ENCODE measurements around the gene A2M. TPM values are rescaled to one million over a fixed set of nuclear protein-coding genes. Genes with fewer than 3 reads are reported as not detected.

A2M gene
- 100 to 1,000 TPM in 2 of 4 donors, 10 to 100 TPM in 2; 86.0 to 242 (median 123) TPM for total RNA-seq
- 10 to 100 TPM; 42.6 to 53.0 (median 46.4) TPM for polyA plus RNA-seq
- long read RNA-seq, donor 1, full-length matches to known transcripts, result 59 of 95 reads
- long read RNA-seq, donor 1, partial matches to known transcripts, result 31 of 95 reads
- long read RNA-seq, donor 1, other reads (novel, unspliced or antisense), result 5 of 95 reads
- long read RNA-seq, donor 2, full-length matches to known transcripts, result 70 of 140 reads
- long read RNA-seq, donor 2, partial matches to known transcripts, result 63 of 140 reads
- long read RNA-seq, donor 2, other reads (novel, unspliced or antisense), result 7 of 140 reads

- peaks cover 4 to 21% of the 10 kb centered on the region in 2 donors for H3K36me3 ChIP-seq (ENCODE audit: insufficient read depth in 1 of 2, low read depth in 1 of 2)
- 23 to 30% (median 28%) methylated on average over 9 of the region's 9 CpGs for WGBS, 3 donors
- peak within 1 kb of the TSS; percentile 71 for H3K27ac ChIP-seq
- no peaks in the 10 kb centered on the region for H3K9me3 ChIP-seq
- no peaks in the 10 kb centered on the region for H3K27me3 ChIP-seq (ENCODE audit: insufficient read depth in 3 of 3, low read length in 2 of 3)
- ATAC-seq (peak; percentile 66 to 85 (median 84)), DNase-seq (no peak)
- peak within 1 kb of the TSS; percentile 58 for H3K4me3 ChIP-seq
- no peak for TF ChIP-seq CTCF (IDR thresholded peaks at IDR 0.05)
- H3K4me1 ChIP-seq, result peaks cover 36% of the 10 kb centered on the region
- intact Hi-C loops (cut with DNase I), result loop anchor here in 1 of 2 donors (2.0 kb wide), 1 partner anchor 125 kb away; no protein-coding TSS in a partner anchor
These were observed at the start of gene A2M for GRCh38 chr12:9115731-9116559. Gene A2M, minus strand, starts transcription at chr12:9115919. Its CDS starts 70 bp downstream, at chr12:9115849.

GRCh38 chr12:9163392-9163791, 47.7 kb upstream of the A2M start:
- H3K9me3 ChIP-seq, result no peaks in the 10 kb centered on the region
- DNase-seq (no peak), ATAC-seq (peak in 2 of 4 donors; percentile 26 to 41)
- intact Hi-C loops (cut with DNase I), result no loop called here
- WGBS, 3 donors, result 63 to 78% (median 70%) methylated on average over 5 of the region's 5 CpGs
- no peaks in the 10 kb centered on the region for H3K27me3 ChIP-seq (ENCODE audit: insufficient read depth in 3 of 3, low read length in 2 of 3)
- H3K27ac ChIP-seq, result no peak overlapping the region
- no peak overlapping the region for H3K4me3 ChIP-seq
- H3K4me1 ChIP-seq, result no peaks in the 10 kb centered on the region
- no peaks in the 10 kb centered on the region for H3K36me3 ChIP-seq (ENCODE audit: insufficient read depth in 1 of 2, low read depth in 1 of 2)
- no peak for TF ChIP-seq CTCF (IDR thresholded peaks at IDR 0.05)

- no peaks in the 10 kb centered on the region for H3K4me1 ChIP-seq
- no peaks in the 10 kb centered on the region for H3K36me3 ChIP-seq (ENCODE audit: insufficient read depth in 1 of 2, low read depth in 1 of 2)
- no peak for DNase-seq
- ATAC-seq, result no peak
- 78 to 86% (median 85%) methylated on average over 4 of the region's 4 CpGs for WGBS, 3 donors
- TF ChIP-seq CTCF (IDR thresholded peaks at IDR 0.05), result no peak
- no peak overlapping the region for H3K27ac ChIP-seq
- no peaks in the 10 kb centered on the region for H3K27me3 ChIP-seq (ENCODE audit: insufficient read depth in 3 of 3, low read length in 2 of 3)
- H3K4me3 ChIP-seq, result no peak overlapping the region
- intact Hi-C loops (cut with DNase I), result no loop called here
- H3K9me3 ChIP-seq, result no peaks in the 10 kb centered on the region
These were observed 40.4 kb upstream of the A2M start for GRCh38 chr12:9156119-9156518.

GRCh38 chr12:9149372-9149771, 33.7 kb upstream of the A2M start:
- no peak for ATAC-seq

More at GRCh38 chr12:9149372-9149771, 33.7 kb upstream of the A2M start:
- intact Hi-C loops (cut with DNase I), result no loop called here
- Histone ChIP-seq H3K4me1 (no peaks in the 10 kb centered on the region), H3K4me3 (no peak overlapping the region), H3K36me3 (ENCODE audit: insufficient read depth in 1 of 2, low read depth in 1 of 2) (no peaks in the 10 kb centered on the region), H3K27me3 (ENCODE audit: insufficient read depth in 3 of 3, low read length in 2 of 3) (no peaks in the 10 kb centered on the region), H3K9me3 (peaks cover 8% of the 10 kb centered on the region), H3K27ac (no peak overlapping the region)
- 80 to 84% (median 80%) methylated on average over 6 of the region's 6 CpGs for WGBS, 3 donors
- no peak for TF ChIP-seq CTCF (IDR thresholded peaks at IDR 0.05)
- no peak for DNase-seq
